Epithelial cell of esophagus (primary cell): ENCODE data around the gene ARX.

ENCODE experiments used
- DNase-seq: peaks from one replicate; pipeline ENCODE4 v3.0.0; 2010; ENCODE audit warnings: low read depth
- H3K4me3 ChIP-seq: 2 replicates; pipeline ENCODE4 v1.5.1; 2011; ENCODE audit warnings: mild to moderate bottlenecking, low read length, control low read depth
- CTCF ChIP-seq: IDR thresholded peaks from 2 replicates; pipeline ENCODE4 v1.5.1; 2011; ENCODE audit warnings: low read depth, mild to moderate bottlenecking, low read length, control low read depth, inconsistent platforms; ENCODE audit not compliant: insufficient read depth; ENCODE audit errors: missing control alignments

Gene ARX

GRCh38 chrX:25001808-25002660 lies 13.7 kb downstream of the ARX start:
- TF ChIP-seq CTCF: no peak
- no peak overlapping the region for H3K4me3 ChIP-seq
- no peak for DNase-seq

- no peak for DNase-seq
- no peak for TF ChIP-seq CTCF
- no peak overlapping the region for H3K4me3 ChIP-seq
Observed at GRCh38 chrX:24999511-24999910, 16.3 kb downstream of the ARX start.

GRCh38 chrX:24996096-24996709 lies 19.6 kb downstream of the ARX start:
- DNase-seq: no peak
- H3K4me3 ChIP-seq: no peak overlapping the region
- TF ChIP-seq CTCF: no peak

- TF ChIP-seq CTCF: no peak
Observed at GRCh38 chrX:24993879-24994278, 21.9 kb downstream of the ARX start.

GRCh38 chrX:24990535-24990934 lies 25.2 kb downstream of the ARX start:
- no peak overlapping the region for H3K4me3 ChIP-seq
- DNase-seq: no peak
- no peak for TF ChIP-seq CTCF

More at GRCh38 chrX:24993879-24994278, 21.9 kb downstream of the ARX start:
- H3K4me3 ChIP-seq: no peak overlapping the region
- DNase-seq: no peak

GRCh38 chrX:24988314-24988713 lies 27.5 kb downstream of the ARX start:
- H3K4me3 ChIP-seq: no peak overlapping the region
- no peak for TF ChIP-seq CTCF
- no peak for DNase-seq
